SH-SY5Y (cell line): Measurements from ENCODE around the gene CUBN.

Source experiments
- GATA2 ChIP-seq: IDR thresholded peaks from 2 replicates; pipeline ENCODE4 v1.6.1; 2011; ENCODE audit warnings: mild to moderate bottlenecking, low read depth, low read length
- GATA3 ChIP-seq: IDR thresholded peaks from 2 replicates; pipeline ENCODE4 v1.6.1; 2011; ENCODE audit warnings: low read depth, mild to moderate bottlenecking, low read length, moderate library complexity

DNA sequence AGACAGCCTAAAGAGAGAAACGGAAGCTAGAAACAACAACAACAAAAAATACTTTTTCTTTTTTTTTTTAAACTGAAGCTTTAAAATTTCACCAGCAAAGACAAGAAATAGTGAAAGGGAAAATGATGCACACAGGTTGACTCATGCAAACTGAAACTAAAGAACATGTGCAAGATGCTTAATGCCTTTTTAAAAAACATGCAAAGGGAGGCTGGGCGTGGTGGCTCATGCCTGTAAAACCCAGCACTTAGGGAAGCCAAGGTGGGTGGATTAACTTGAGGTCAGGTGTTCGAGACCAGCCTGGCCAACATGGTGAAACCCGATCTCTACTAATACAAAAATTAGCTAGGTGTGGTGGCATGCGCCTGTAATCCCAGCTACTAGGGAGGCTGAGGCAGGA, 15.1 kb upstream of the CUBN start:
- TF ChIP-seq GATA3 (no peak), GATA2 (no peak)
